ENCODE measurements around the gene SPAG9.

SPAG9 gene

DNA sequence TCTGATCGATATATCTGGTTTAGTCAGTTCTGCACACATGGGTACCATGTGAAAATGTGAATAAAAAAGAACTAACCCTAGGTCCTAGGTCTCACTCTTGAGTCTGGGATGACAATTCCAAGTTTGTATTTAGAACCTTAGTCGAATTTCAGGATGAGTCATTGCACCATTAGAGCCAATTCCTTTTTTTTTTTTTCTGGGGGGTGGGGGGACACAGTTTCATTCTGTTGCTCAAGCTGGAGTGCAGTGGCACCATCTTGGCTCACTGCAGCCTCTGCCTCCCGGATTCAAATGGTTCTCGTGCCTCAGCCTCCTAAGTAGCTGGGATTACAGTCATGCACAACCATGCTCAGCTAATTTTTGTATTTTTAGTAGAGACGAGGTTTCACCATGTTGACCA, 41.6 kb downstream of the SPAG9 start:
- H2AK5ac ChIP-seq (ENCODE audit: low read length, severe bottlenecking): no peak overlapping the region
- no peak overlapping the region for H3K14ac ChIP-seq (ENCODE audit: low read length in 2 of 2)

DNA sequence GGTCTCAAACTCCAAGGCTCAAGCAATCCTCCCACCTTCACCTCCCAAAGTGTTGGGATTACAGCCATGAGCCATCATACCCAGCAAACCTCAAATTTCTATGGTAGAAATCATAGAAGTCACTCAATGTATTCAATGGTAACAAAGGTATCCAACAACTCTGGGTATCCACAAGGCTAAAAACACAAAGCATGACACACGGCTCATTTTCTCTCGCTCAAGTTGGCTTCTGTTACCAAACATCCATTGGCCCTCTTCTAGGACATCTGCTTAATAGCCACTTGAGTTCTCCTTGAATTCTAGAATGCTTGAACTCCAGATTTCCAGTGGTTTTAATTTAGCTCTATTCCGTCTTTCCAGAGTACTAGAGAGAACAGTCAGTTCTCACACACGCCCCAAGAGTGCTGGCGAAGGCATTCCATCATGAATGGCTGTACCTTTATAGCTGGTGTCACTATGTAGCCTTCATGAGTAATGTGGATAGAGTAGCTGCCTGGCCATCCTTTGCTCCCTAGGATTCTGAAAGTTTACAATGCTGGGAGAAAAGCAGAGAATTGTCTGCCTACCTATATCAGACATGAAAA, 42.6 kb downstream of the SPAG9 start:
- Histone ChIP-seq H2AFZ (ENCODE audit: low read depth, low read length) (no peak overlapping the region), H3K23ac (ENCODE audit: low read length in 2 of 2) (no peak overlapping the region), H3K79me1 (replicated peaks; ENCODE audit: low read length, poor library complexity, severe bottlenecking) (peaks cover 26% of the 10 kb centered on the region), H3K4me2 (ENCODE audit: low read length, poor library complexity, severe bottlenecking) (no peak overlapping the region), H2BK120ac (ENCODE audit: low read depth, low read length) (no peak overlapping the region), H3K4me3 (ENCODE audit: insufficient read depth in 1 of 2, low read depth in 1 of 2, low read length in 2 of 2) (no peak overlapping the region), H4K91ac (ENCODE audit: low read length) (no peak overlapping the region), H2BK5ac (ENCODE audit: low read depth, low read length, poor library complexity, severe bottlenecking) (no peak overlapping the region), H3K18ac (ENCODE audit: low read depth in 1 of 2, low read length in 2 of 2) (no peak overlapping the region), H3K36me3 (ENCODE audit: control insufficient read depth in 1 of 2, insufficient read depth in 2 of 2, low read depth in 1 of 2, low read length in 2 of 2) (peaks cover 15 to 35% of the 10 kb centered on the region in 2 experiments), H2AK5ac (ENCODE audit: low read length, severe bottlenecking) (no peak overlapping the region), H3K27ac (ENCODE audit: low read length, poor library complexity, severe bottlenecking) (no peak overlapping the region), H3K4ac (ENCODE audit: low read depth in 1 of 2, low read length in 2 of 2) (no peak overlapping the region), H3K9ac (ENCODE audit: low read length) (no peak overlapping the region), H3K4me1 (ENCODE audit: control insufficient read depth, insufficient read depth, low read depth, low read length) (peaks cover 1% of the 10 kb centered on the region), H4K8ac (ENCODE audit: low read length) (no peak overlapping the region), H2BK15ac (ENCODE audit: low read depth, poor library complexity, severe bottlenecking) (no peak overlapping the region), H2BK12ac (ENCODE audit: low read length in 2 of 2) (no peak overlapping the region), H3K9me3 (ENCODE audit: control insufficient read depth, low read length) (no peaks in the 10 kb centered on the region), H3K27me3 (ENCODE audit: control insufficient read depth in 1 of 2, insufficient read depth in 1 of 2, low read length in 2 of 2) (no peaks in the 10 kb centered on the region), H3K14ac (ENCODE audit: low read length in 2 of 2) (no peak overlapping the region)
- 99% methylated on average over 5 of the region's 5 CpGs for WGBS
- no peak for DNase-seq

More for the DNA sequence above, 41.6 kb downstream of the SPAG9 start:
- H2BK15ac ChIP-seq (ENCODE audit: low read depth, poor library complexity, severe bottlenecking): no peak overlapping the region
- 87% methylated on average over 5 of the region's 5 CpGs for WGBS
- no peak overlapping the region for H2AFZ ChIP-seq (ENCODE audit: low read depth, low read length)
- H2BK5ac ChIP-seq (ENCODE audit: low read depth, low read length, poor library complexity, severe bottlenecking): no peak overlapping the region
- no peak for DNase-seq
- H3K27ac ChIP-seq (ENCODE audit: low read length, poor library complexity, severe bottlenecking): no peak overlapping the region
- peaks cover 15 to 35% of the 10 kb centered on the region in 2 experiments for H3K36me3 ChIP-seq (ENCODE audit: control insufficient read depth in 1 of 2, insufficient read depth in 2 of 2, low read depth in 1 of 2, low read length in 2 of 2)
- no peak overlapping the region for H3K4ac ChIP-seq (ENCODE audit: low read depth in 1 of 2, low read length in 2 of 2)
- H3K9me3 ChIP-seq (ENCODE audit: control insufficient read depth, low read length): no peaks in the 10 kb centered on the region
- H3K4me2 ChIP-seq (ENCODE audit: low read length, poor library complexity, severe bottlenecking): no peak overlapping the region
- H4K91ac ChIP-seq (ENCODE audit: low read length): no peak overlapping the region
- H4K8ac ChIP-seq (ENCODE audit: low read length): peak overlapping the region; percentile 41
- H3K27me3 ChIP-seq (ENCODE audit: control insufficient read depth in 1 of 2, insufficient read depth in 1 of 2, low read length in 2 of 2): no peaks in the 10 kb centered on the region
- no peak overlapping the region for H3K4me3 ChIP-seq (ENCODE audit: insufficient read depth in 1 of 2, low read depth in 1 of 2, low read length in 2 of 2)
- H3K79me1 ChIP-seq (replicated peaks; ENCODE audit: low read length, poor library complexity, severe bottlenecking): peaks cover 28% of the 10 kb centered on the region
- H3K18ac ChIP-seq (ENCODE audit: low read depth in 1 of 2, low read length in 2 of 2): no peak overlapping the region
- no peak overlapping the region for H3K9ac ChIP-seq (ENCODE audit: low read length)
- H3K23ac ChIP-seq (ENCODE audit: low read length in 2 of 2): no peak overlapping the region
- H2BK120ac ChIP-seq (ENCODE audit: low read depth, low read length): no peak overlapping the region
- no peak overlapping the region for H2BK12ac ChIP-seq (ENCODE audit: low read length in 2 of 2)
- H3K4me1 ChIP-seq (ENCODE audit: control insufficient read depth, insufficient read depth, low read depth, low read length): peaks cover 1% of the 10 kb centered on the region

DNA sequence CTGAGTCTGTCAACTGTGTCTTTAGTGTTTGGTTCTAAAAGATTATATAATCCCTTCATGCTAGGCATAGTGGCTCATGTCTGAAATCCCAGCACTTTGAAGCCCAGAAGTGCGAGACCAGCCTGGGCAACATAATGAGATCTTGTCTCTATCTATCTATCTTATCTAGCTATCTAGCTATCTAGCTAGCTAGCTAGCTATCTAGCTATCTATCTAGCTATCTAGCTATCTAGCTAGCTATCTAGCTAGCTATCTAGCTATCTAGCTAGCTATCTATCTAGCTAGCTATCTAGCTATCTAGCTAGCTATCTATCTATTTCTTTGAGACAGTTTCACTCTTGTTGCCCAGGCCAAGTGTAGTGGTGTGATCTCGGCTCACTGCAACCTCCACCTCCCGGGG, 43.8 kb downstream of the SPAG9 start:
- DNase-seq: no peak
- 100% methylated on average over 3 of the region's 3 CpGs for WGBS
- H2BK120ac ChIP-seq (ENCODE audit: low read depth, low read length): no peak overlapping the region

DNA sequence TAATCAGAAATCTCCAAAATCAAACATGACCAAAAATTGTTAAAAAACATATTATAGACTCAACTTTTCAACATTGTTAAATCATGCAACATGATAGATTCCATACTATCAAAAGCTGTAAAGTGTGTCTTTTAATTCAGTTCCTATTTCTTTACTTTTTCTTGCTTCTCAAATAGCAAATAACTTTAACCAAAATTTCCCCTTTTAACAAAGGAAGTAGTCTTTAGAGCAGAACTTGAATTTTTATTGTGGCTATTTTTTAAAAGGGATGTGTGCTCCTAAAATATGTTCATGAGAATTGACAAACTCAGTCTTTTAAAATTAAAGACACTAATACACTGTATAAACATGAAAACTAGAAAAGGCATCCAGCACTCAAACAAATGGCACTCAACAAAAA, 49.1 kb downstream of the SPAG9 start:
- H3K23ac ChIP-seq (ENCODE audit: low read length in 2 of 2): no peak overlapping the region
- H3K14ac ChIP-seq (ENCODE audit: low read length in 2 of 2): no peak overlapping the region
- H4K8ac ChIP-seq (ENCODE audit: low read length): no peak overlapping the region
- H3K4ac ChIP-seq (ENCODE audit: low read depth in 1 of 2, low read length in 2 of 2): no peak overlapping the region
- H3K27ac ChIP-seq (ENCODE audit: low read length, poor library complexity, severe bottlenecking): no peak overlapping the region
- H3K4me2 ChIP-seq (ENCODE audit: low read length, poor library complexity, severe bottlenecking): no peak overlapping the region
- no peak overlapping the region for H2BK12ac ChIP-seq (ENCODE audit: low read length in 2 of 2)
- no peak overlapping the region for H2AK5ac ChIP-seq (ENCODE audit: low read length, severe bottlenecking)
- H3K9me3 ChIP-seq (ENCODE audit: control insufficient read depth, low read length): no peaks in the 10 kb centered on the region
- no peak overlapping the region for H3K9ac ChIP-seq (ENCODE audit: low read length)
- H4K91ac ChIP-seq (ENCODE audit: low read length): no peak overlapping the region
- no peak for DNase-seq
- no peak overlapping the region for H2BK120ac ChIP-seq (ENCODE audit: low read depth, low read length)
- no peak overlapping the region for H3K18ac ChIP-seq (ENCODE audit: low read depth in 1 of 2, low read length in 2 of 2)
- H3K4me3 ChIP-seq (ENCODE audit: insufficient read depth in 1 of 2, low read depth in 1 of 2, low read length in 2 of 2): no peak overlapping the region
- no peak overlapping the region for H2BK15ac ChIP-seq (ENCODE audit: low read depth, poor library complexity, severe bottlenecking)
- H3K4me1 ChIP-seq (ENCODE audit: control insufficient read depth, insufficient read depth, low read depth, low read length): no peaks in the 10 kb centered on the region
- no peaks in the 10 kb centered on the region for H3K27me3 ChIP-seq (ENCODE audit: control insufficient read depth in 1 of 2, insufficient read depth in 1 of 2, low read length in 2 of 2)
- no peak overlapping the region for H2AFZ ChIP-seq (ENCODE audit: low read depth, low read length)
- peaks cover 3 to 4% of the 10 kb centered on the region in 2 experiments for H3K36me3 ChIP-seq (ENCODE audit: control insufficient read depth in 1 of 2, insufficient read depth in 2 of 2, low read depth in 1 of 2, low read length in 2 of 2)
- no peak overlapping the region for H2BK5ac ChIP-seq (ENCODE audit: low read depth, low read length, poor library complexity, severe bottlenecking)
- H3K79me1 ChIP-seq (replicated peaks; ENCODE audit: low read length, poor library complexity, severe bottlenecking): peaks cover 16% of the 10 kb centered on the region

More for the DNA sequence above, 43.8 kb downstream of the SPAG9 start:
- H3K4ac ChIP-seq (ENCODE audit: low read depth in 1 of 2, low read length in 2 of 2): no peak overlapping the region
- H4K91ac ChIP-seq (ENCODE audit: low read length): no peak overlapping the region
- H2AFZ ChIP-seq (ENCODE audit: low read depth, low read length): no peak overlapping the region
- H2BK15ac ChIP-seq (ENCODE audit: low read depth, poor library complexity, severe bottlenecking): no peak overlapping the region
- no peak overlapping the region for H2AK5ac ChIP-seq (ENCODE audit: low read length, severe bottlenecking)
- H2BK12ac ChIP-seq (ENCODE audit: low read length in 2 of 2): no peak overlapping the region
- H3K4me1 ChIP-seq (ENCODE audit: control insufficient read depth, insufficient read depth, low read depth, low read length): peaks cover 1% of the 10 kb centered on the region
- H3K23ac ChIP-seq (ENCODE audit: low read length in 2 of 2): no peak overlapping the region
- H3K14ac ChIP-seq (ENCODE audit: low read length in 2 of 2): no peak overlapping the region
- H3K36me3 ChIP-seq (ENCODE audit: control insufficient read depth in 1 of 2, insufficient read depth in 2 of 2, low read depth in 1 of 2, low read length in 2 of 2): peaks cover 15 to 35% of the 10 kb centered on the region in 2 experiments
- H3K79me1 ChIP-seq (replicated peaks; ENCODE audit: low read length, poor library complexity, severe bottlenecking): peaks cover 29% of the 10 kb centered on the region
- no peaks in the 10 kb centered on the region for H3K9me3 ChIP-seq (ENCODE audit: control insufficient read depth, low read length)
- H3K27me3 ChIP-seq (ENCODE audit: control insufficient read depth in 1 of 2, insufficient read depth in 1 of 2, low read length in 2 of 2): no peaks in the 10 kb centered on the region
- H3K4me2 ChIP-seq (ENCODE audit: low read length, poor library complexity, severe bottlenecking): no peak overlapping the region
- no peak overlapping the region for H3K18ac ChIP-seq (ENCODE audit: low read depth in 1 of 2, low read length in 2 of 2)
- H3K27ac ChIP-seq (ENCODE audit: low read length, poor library complexity, severe bottlenecking): no peak overlapping the region
- no peak overlapping the region for H2BK5ac ChIP-seq (ENCODE audit: low read depth, low read length, poor library complexity, severe bottlenecking)
- H4K8ac ChIP-seq (ENCODE audit: low read length): no peak overlapping the region
- no peak overlapping the region for H3K4me3 ChIP-seq (ENCODE audit: insufficient read depth in 1 of 2, low read depth in 1 of 2, low read length in 2 of 2)
- H3K9ac ChIP-seq (ENCODE audit: low read length): no peak overlapping the region
